ENCODE measurements around the gene GREB1.

Gene GREB1

DNA sequence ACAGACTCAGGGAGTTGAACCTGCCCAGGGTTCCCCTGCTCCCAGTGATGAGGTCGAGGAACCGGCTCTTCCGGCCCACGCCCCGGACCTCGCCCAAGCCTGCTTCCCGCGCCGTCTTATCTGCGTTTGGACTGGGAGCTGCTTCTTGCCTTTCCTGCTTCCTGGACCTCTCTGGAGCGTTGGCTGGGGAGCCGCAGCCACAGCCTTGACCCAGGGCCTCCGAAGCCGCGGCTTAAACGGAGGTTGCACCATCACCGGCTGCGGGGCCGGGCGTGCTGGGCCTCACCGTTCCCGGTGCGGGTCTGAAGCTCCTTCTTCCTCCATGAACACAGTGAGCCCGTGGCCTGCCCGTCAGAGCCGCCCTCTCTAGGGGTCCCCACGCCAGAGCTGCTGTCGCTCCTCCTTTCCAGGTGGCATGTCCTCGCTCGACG is 122.8 kb downstream of the GREB1 start:
- Histone ChIP-seq H3K4me1 (no peaks in the 10 kb centered on the region), H3K4me2 (ENCODE audit: low read length) (no peak overlapping the region), H3K27ac (no peak overlapping the region), H3K36me3 (ENCODE audit: control insufficient read depth, insufficient read depth, low read length) (no peaks in the 10 kb centered on the region), H3K9me3 (ENCODE audit: control insufficient read depth, low read length) (no peaks in the 10 kb centered on the region), H3K27me3 (ENCODE audit: control insufficient read depth, insufficient read depth, low read length) (no peaks in the 10 kb centered on the region), H2AFZ (no peak overlapping the region), H3K9ac (no peak overlapping the region), H3K4me3 (ENCODE audit: low read depth, low read length) (no peak overlapping the region), H3K79me2 (no peaks in the 10 kb centered on the region)
- TF ChIP-seq, protein P1, sequence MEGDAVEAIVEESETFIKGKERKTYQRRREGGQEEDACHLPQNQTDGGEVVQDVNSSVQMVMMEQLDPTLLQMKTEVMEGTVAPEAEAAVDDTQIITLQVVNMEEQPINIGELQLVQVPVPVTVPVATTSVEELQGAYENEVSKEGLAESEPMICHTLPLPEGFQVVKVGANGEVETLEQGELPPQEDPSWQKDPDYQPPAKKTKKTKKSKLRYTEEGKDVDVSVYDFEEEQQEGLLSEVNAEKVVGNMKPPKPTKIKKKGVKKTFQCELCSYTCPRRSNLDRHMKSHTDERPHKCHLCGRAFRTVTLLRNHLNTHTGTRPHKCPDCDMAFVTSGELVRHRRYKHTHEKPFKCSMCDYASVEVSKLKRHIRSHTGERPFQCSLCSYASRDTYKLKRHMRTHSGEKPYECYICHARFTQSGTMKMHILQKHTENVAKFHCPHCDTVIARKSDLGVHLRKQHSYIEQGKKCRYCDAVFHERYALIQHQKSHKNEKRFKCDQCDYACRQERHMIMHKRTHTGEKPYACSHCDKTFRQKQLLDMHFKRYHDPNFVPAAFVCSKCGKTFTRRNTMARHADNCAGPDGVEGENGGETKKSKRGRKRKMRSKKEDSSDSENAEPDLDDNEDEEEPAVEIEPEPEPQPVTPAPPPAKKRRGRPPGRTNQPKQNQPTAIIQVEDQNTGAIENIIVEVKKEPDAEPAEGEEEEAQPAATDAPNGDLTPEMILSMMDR (IDR thresholded peaks at IDR 0.05): no peak

DNA sequence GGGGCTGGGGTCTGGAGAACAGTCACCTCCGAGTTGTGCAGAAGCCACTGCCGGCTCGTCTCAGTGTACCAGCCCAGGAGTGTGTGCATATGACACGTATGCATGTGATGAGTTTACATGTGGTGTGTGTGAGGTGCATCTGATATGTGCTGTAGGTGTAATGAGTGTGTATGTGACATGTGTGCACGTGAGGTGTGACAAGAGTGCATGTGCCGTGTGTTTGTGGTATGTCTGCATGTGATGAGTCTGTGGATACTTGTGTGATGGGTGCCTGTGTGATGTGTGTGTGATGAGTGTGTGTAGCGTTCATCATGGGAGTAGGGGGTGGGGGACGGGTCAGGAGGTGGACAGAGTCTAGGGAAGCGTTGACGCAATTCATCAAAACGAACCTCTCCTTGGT is 123.3 kb downstream of the GREB1 start:
- Histone ChIP-seq H3K79me2 (no peaks in the 10 kb centered on the region), H3K4me1 (no peaks in the 10 kb centered on the region), H3K9me3 (ENCODE audit: control insufficient read depth, low read length) (no peaks in the 10 kb centered on the region), H3K9ac (no peak overlapping the region), H3K36me3 (ENCODE audit: control insufficient read depth, insufficient read depth, low read length) (no peaks in the 10 kb centered on the region), H3K4me3 (ENCODE audit: low read depth, low read length) (no peak overlapping the region), H3K27ac (no peak overlapping the region), H3K4me2 (ENCODE audit: low read length) (no peak overlapping the region), H2AFZ (no peak overlapping the region), H3K27me3 (ENCODE audit: control insufficient read depth, insufficient read depth, low read length) (no peaks in the 10 kb centered on the region)
- TF ChIP-seq, protein P1 (IDR thresholded peaks at IDR 0.05): no peak

DNA sequence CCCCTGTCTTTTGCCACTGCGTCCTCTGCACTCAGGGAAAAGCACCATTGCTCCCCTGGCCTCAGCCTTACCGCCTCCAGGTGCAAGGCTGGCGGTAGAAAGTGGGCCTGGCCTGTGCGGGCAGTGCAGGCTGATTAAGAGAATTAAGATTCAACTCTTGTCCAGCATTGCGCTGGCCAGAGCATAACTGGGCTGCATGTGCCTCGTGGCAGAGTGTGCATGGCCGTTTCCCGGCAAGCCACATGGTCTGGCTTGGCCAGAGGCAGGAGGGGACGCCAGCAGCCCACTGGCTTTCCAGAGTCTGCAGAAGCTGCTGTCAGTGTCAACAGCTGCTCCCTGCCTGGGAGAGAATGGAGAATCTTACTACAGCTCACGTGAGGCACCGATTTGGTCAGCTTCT is 123.8 kb downstream of the GREB1 start:
- no peak overlapping the region for H3K4me2 ChIP-seq (ENCODE audit: low read length)
- no peak overlapping the region for H2AFZ ChIP-seq
- H3K36me3 ChIP-seq (ENCODE audit: control insufficient read depth, insufficient read depth, low read length): no peaks in the 10 kb centered on the region
- H3K79me2 ChIP-seq: no peaks in the 10 kb centered on the region
- no peaks in the 10 kb centered on the region for H3K9me3 ChIP-seq (ENCODE audit: control insufficient read depth, low read length)
- no peaks in the 10 kb centered on the region for H3K4me1 ChIP-seq
- H3K27ac ChIP-seq: no peak overlapping the region
- H3K27me3 ChIP-seq (ENCODE audit: control insufficient read depth, insufficient read depth, low read length): no peaks in the 10 kb centered on the region
- TF ChIP-seq, protein P1 (IDR thresholded peaks at IDR 0.05): no peak
- no peak overlapping the region for H3K4me3 ChIP-seq (ENCODE audit: low read depth, low read length)
- H3K9ac ChIP-seq: no peak overlapping the region

DNA sequence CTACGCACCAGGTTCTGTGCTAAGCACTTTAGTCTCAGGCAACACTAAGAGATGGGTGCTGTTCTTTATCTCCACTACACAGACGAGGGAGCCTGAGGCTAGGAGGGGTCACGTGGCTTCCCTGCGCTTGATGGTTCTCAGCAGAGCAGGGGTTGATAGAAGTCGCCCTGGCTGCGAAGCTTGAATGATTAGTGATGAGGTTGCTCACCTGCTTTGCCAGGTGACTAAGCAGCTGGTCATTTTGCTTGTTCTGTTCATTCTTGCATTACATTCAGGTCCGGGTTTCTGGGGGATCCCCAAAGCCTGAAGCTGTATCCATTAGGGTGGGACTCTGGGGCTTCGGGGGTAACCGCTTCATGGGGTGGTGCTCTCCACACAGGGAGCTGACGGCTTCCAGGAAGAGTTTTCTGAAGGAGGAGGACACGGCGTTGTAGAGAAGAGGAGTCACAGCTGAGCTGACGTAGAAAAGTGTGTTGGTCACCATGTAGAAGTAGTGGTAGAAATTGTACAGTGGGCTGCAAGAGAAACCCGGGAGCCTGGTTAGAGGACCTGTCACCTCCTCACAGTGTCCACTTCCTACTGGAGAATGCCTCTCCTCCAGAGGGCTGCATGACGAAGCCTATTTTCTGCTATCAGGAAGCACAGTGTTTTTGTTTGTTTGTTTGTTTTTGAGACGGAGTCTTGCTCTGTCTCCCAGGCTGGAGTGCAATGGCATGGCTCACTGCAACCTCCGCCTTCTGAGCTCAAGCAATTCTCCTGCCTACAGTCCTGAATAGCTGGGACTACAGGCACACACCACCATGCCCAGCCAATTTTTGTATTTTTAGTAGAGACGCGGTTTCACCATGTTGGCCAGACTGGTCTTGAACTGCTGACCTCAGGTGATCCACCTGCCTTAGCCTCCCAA is 124.6 kb downstream of the GREB1 start:
- Histone ChIP-seq H3K4me3 (ENCODE audit: low read depth, low read length) (no peak overlapping the region), H3K79me2 (no peaks in the 10 kb centered on the region), H3K9me3 (ENCODE audit: control insufficient read depth, low read length) (no peaks in the 10 kb centered on the region), H3K9ac (no peak overlapping the region), H3K4me2 (ENCODE audit: low read length) (no peak overlapping the region), H3K27ac (no peak overlapping the region), H3K36me3 (ENCODE audit: control insufficient read depth, insufficient read depth, low read length) (no peaks in the 10 kb centered on the region), H3K27me3 (ENCODE audit: control insufficient read depth, insufficient read depth, low read length) (no peaks in the 10 kb centered on the region), H2AFZ (no peak overlapping the region), H3K4me1 (no peaks in the 10 kb centered on the region)
- TF ChIP-seq, protein P1 (IDR thresholded peaks at IDR 0.05): no peak

DNA sequence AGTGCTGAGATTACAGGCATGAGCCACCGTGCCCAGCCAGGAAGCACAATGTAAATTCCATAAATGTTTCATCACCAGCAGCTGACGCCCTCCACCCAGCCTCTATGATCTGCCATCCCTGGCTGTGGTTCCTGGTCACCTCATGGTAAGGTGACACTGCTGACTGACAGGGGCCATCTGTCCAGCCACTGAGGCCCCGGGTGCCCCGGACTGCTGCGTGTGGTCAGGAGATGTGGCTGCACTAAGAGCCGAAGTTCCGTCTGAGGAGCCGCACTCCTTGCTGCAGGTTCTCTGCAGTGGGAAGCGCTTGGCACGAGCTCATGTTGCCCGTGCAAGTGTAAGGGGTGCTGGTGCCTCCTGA is 125.2 kb downstream of the GREB1 start:
- Histone ChIP-seq H3K36me3 (ENCODE audit: control insufficient read depth, insufficient read depth, low read length) (no peaks in the 10 kb centered on the region), H3K27me3 (ENCODE audit: control insufficient read depth, insufficient read depth, low read length) (no peaks in the 10 kb centered on the region), H3K9me3 (ENCODE audit: control insufficient read depth, low read length) (no peaks in the 10 kb centered on the region), H3K4me2 (ENCODE audit: low read length) (no peak overlapping the region), H3K9ac (no peak overlapping the region), H3K79me2 (no peaks in the 10 kb centered on the region), H3K27ac (no peak overlapping the region), H2AFZ (no peak overlapping the region), H3K4me3 (ENCODE audit: low read depth, low read length) (no peak overlapping the region), H3K4me1 (no peaks in the 10 kb centered on the region)
- TF ChIP-seq, protein P1 (IDR thresholded peaks at IDR 0.05): no peak
